Osteoblast (primary cell): Measurements from ENCODE around the gene ELAVL3. TPM values are rescaled to one million over a fixed set of nuclear protein-coding genes. Genes with fewer than 3 reads are reported as not detected.
"Not testable (repeated sequence)": the region's sequence is repeated elsewhere in the genome, so short reads cannot be mapped to it uniquely, and the experiment has no call there.

ENCODE experiments used
- DNase-seq: peaks from one replicate; pipeline ENCODE4 v3.0.0; 2011; ENCODE audit warnings: low spot score, mixed read lengths; ENCODE audit not compliant: insufficient read length; ENCODE audit errors: missing footprints
- H2AFZ ChIP-seq: 2 replicates; pipeline ENCODE4 v1.6.0; 2011; ENCODE audit warnings: mild to moderate bottlenecking, low read length
- H3K27ac ChIP-seq: 2 replicates; pipeline ENCODE4 v1.5.1; 2011; ENCODE audit warnings: mild to moderate bottlenecking, low read depth, low read length, moderate library complexity
- H3K27me3 ChIP-seq: 2 replicates; pipeline ENCODE4 v1.6.0; 2012; ENCODE audit warnings: mild to moderate bottlenecking, control low read depth, inconsistent platforms, low read length, moderate library complexity; ENCODE audit not compliant: insufficient read depth
- H3K36me3 ChIP-seq: 2 replicates; pipeline ENCODE4 v1.5.1; 2011; ENCODE audit warnings: mild to moderate bottlenecking, low read length, control low read depth, moderate library complexity; ENCODE audit not compliant: insufficient read depth
- H3K4me1 ChIP-seq: 2 replicates; pipeline ENCODE4 v1.5.1; 2011; ENCODE audit warnings: mild to moderate bottlenecking, low read length, control low read depth, moderate library complexity; ENCODE audit not compliant: insufficient read depth
- H3K4me2 ChIP-seq: 2 replicates; pipeline ENCODE4 v1.6.0; 2011; ENCODE audit warnings: mild to moderate bottlenecking, low read length; ENCODE audit not compliant: insufficient read depth
- H3K4me3 ChIP-seq: fragments of 200-600 bp; sonication (generic); 3 replicates; pipeline ENCODE4 v1.5.1; 2012; ENCODE audit warnings: mild to moderate bottlenecking, low read length, inconsistent platforms; ENCODE audit not compliant: insufficient read depth
- H3K79me2 ChIP-seq: 2 replicates; pipeline ENCODE4 v1.6.0; 2012; ENCODE audit warnings: mild to moderate bottlenecking, low read length, control low read depth, inconsistent platforms; ENCODE audit not compliant: insufficient read depth
- H3K9me3 ChIP-seq: 2 replicates; pipeline ENCODE4 v1.5.1; 2011; ENCODE audit warnings: low read depth, low read length, control low read depth
- H4K20me1 ChIP-seq: 2 replicates; pipeline ENCODE4 v1.6.0; 2012; ENCODE audit warnings: mild to moderate bottlenecking, low read length, control low read depth; ENCODE audit not compliant: insufficient read depth
- CTCF ChIP-seq: IDR thresholded peaks from 2 replicates; pipeline ENCODE4 v1.5.1; 2011; ENCODE audit warnings: mild to moderate bottlenecking, low read depth, low read length, moderate library complexity; ENCODE audit errors: extremely low read depth
- total RNA-seq: library from RNA; depleted of rRNA; stranded (reverse); fragments of >200 nt; gene quantifications from 2 replicates; pipeline ENCODE4 v1.2.3, GENCODE V29; 2012

Gene ELAVL3
- total RNA-seq, 1 donor = 0.72 TPM

GRCh38 chr19:11479090-11479897, 1.6 kb downstream of the ELAVL3 start:
- Histone ChIP-seq H3K4me1 (peaks cover 7% of the 10 kb centered on the region), H3K27ac (no peak overlapping the region), H3K79me2 (no peaks in the 10 kb centered on the region), H3K4me3 (no peak overlapping the region), H2AFZ (no peak overlapping the region), H3K9me3 (no peaks in the 10 kb centered on the region), H3K36me3 (no peaks in the 10 kb centered on the region), H3K27me3 (peaks cover 35% of the 10 kb centered on the region), H4K20me1 (peaks cover 3% of the 10 kb centered on the region), H3K4me2 (no peak overlapping the region)
- peak; percentile 92 for DNase-seq
- no peak for TF ChIP-seq CTCF

GRCh38 chr19:11478167-11479089, 2.4 kb downstream of the ELAVL3 start:
- Histone ChIP-seq H3K79me2 (no peaks in the 10 kb centered on the region), H4K20me1 (peaks cover 3% of the 10 kb centered on the region), H2AFZ (no peak overlapping the region), H3K4me3 (no peak overlapping the region), H3K27me3 (peaks cover 35% of the 10 kb centered on the region), H3K4me2 (no peak overlapping the region), H3K4me1 (peaks cover 7% of the 10 kb centered on the region), H3K27ac (no peak overlapping the region), H3K9me3 (no peaks in the 10 kb centered on the region), H3K36me3 (no peaks in the 10 kb centered on the region)
- peak; percentile 86 for DNase-seq
- TF ChIP-seq CTCF = no peak

- Histone ChIP-seq H3K36me3 (no peaks in the 10 kb centered on the region), H3K9me3 (no peaks in the 10 kb centered on the region), H3K4me2 (no peak overlapping the region), H3K27me3 (peaks cover 23% of the 10 kb centered on the region), H4K20me1 (no peaks in the 10 kb centered on the region), H3K4me1 (no peaks in the 10 kb centered on the region), H2AFZ (no peak overlapping the region), H3K27ac (no peak overlapping the region), H3K4me3 (no peak overlapping the region), H3K79me2 (no peaks in the 10 kb centered on the region)
- DNase-seq = no peak
- TF ChIP-seq CTCF = no peak
These were observed 5.0 kb downstream of the ELAVL3 start for GRCh38 chr19:11475861-11476260.

- not testable (repeated sequence) for H3K9me3 ChIP-seq, H4K20me1 ChIP-seq
These were observed 5.5 kb downstream of the ELAVL3 start for GRCh38 chr19:11475343-11475742.

More at GRCh38 chr19:11475343-11475742, 5.5 kb downstream of the ELAVL3 start:
- not testable (repeated sequence) for H3K79me2 ChIP-seq, H3K4me3 ChIP-seq, H3K4me2 ChIP-seq, H3K27ac ChIP-seq, DNase-seq, H2AFZ ChIP-seq, H3K36me3 ChIP-seq, H3K4me1 ChIP-seq
- H3K27me3 ChIP-seq = peaks cover 19% of the 10 kb centered on the region
